HS-5 (cell line): ENCODE results near the gene PSENEN.

Source experiments
- DNase-seq: peaks from one replicate; pipeline ENCODE4 v3.0.0-alpha.2; 2012; ENCODE audit warnings: low read depth

The PSENEN gene

DNA sequence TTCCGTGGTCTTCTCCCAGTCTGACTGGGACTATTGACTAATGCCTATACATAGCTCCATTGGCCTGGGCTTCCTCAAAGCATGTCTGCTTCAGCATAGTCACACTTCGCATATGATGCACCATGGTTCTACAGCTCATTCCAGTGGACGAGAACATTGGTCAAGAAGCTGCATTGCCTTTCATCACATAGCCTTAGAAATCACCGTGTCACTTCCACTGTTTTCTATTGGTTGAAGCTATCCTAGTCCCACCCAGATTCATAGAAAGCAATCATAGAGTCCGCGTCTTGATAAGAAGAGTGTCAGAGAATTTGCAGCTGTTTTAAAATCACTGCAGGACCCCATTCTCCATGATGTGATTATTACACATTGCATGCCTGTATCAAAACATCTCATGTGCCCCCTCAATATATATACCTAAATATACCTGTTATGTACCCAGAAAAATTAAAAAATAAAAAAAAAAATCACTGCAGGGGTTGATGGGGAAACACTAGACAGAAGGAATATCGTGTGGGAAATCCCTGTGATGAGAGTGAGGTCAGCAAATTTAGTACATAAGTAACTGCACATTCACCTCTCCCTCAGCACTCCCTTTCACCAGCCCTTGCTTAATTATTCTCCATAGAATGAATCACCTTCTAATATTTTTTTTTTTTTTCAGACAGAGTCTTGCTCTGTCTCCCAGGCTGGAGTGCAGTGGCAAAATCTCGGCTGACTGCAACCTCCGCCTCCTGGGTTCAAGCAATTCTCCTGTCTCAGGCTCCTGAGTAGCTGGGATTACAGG lies 27.8 kb downstream of the PSENEN start:
- DNase-seq, result no peak

- DNase-seq, result no peak
These were observed 29.0 kb downstream of the PSENEN start for GRCh38 chr19:35774274-35775045.

DNA sequence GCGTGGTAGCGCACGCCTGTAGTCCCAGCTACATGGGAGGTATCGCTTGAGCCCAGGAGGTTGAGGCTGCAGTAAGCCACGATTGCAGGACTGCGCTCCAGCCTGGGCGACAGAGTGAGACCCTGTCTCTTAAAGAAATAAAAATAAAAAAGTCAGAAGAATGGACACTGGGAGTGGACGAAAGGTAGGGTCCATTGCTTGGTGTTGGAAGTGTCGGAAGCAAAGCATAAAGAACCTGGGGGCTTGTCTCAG lies 29.5 kb downstream of the PSENEN start:
- DNase-seq, result no peak

DNA sequence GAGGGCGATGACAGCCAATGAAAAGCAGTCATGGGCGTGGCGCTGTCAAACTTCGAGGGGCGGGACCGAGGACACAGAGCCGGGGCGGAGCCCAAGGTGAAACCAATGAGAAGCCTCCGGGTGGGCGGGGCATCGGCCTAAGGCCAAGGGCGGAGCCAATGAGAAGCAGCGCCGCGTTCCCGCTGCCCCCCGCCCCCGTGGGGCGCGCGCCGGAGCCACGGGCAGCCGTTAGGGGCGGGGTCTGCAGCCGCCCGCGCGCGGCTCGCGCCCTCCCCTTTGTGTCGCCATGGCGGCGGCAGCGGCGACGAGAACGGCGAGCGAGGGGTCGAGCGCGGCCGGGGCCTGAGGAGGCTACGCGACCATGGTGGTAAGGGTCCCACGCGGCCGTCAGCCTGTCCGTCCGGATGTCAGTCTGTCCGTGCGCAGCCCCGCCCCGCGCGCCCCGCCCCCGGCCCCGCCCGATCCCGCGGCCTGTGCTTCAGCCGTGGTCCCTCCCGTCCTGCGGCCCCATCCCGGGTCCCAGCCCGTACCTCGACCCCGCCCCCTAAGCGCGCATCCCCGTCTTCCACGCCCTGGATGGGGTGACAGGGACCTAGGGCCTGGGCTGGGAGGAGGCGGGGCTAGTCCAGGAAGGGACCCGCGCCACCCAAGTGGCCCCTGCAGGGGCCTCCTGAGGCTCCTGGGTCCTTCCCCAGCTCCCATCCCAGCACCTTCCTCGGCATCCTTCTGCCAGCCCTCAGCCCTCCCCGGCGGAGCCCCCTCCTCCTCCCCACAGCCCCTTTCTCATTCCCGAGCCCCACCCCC lies 30.0 kb downstream of the PSENEN start, which contains the start of gene ARHGAP33:
Gene ARHGAP33 (plus strand): TSS at position 267 of the 804 bp plus-strand sequence. CDS start 95 bp downstream, at position 362.
- DNase-seq, result peak; percentile 88

- no peak for DNase-seq
These were observed 30.8 kb downstream of the PSENEN start for GRCh38 chr19:35776102-35776788.

DNA sequence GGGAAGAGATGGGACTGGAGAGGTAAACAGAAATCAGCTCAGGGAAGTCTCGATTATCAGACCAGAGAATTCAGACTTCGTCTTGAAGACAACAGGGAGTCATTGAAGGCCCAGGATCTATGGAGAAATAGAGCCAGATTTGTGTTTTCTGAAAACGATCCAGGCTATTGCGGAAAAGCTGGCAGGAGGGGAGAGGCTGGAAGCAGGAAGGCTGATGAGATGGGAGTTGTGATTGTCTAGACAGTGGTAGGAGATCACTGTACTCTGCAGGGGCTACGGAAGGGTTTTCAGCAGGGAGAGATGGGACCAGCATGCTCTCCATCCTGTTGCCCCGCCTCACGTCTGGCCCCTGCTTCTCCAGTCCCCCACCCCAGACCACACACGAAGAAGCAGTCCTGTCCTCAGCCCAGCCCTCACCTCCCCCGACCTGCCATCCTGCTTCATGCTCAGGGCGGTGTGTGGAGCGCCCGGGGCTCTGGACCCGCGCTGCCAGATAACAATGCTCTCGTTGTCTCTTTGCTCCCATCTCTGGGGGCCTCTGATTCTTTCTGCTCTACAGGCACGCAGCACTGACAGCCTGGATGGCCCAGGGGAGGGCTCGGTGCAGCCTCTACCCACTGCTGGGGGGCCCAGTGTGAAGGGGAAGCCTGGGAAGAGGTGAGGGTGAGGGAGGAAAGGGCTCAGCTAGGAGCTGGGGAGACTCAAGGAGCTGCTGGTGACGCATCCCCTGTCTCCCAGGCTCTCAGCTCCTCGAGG lies 31.8 kb downstream of the PSENEN start:
- DNase-seq, result no peak

- no peak for DNase-seq
These were observed 32.5 kb downstream of the PSENEN start for GRCh38 chr19:35777961-35778360.

GRCh38 chr19:35779033-35779432 lies 33.6 kb downstream of the PSENEN start:
- no peak for DNase-seq

- DNase-seq, result no peak
These were observed 34.6 kb downstream of the PSENEN start for GRCh38 chr19:35780058-35780457.

DNA sequence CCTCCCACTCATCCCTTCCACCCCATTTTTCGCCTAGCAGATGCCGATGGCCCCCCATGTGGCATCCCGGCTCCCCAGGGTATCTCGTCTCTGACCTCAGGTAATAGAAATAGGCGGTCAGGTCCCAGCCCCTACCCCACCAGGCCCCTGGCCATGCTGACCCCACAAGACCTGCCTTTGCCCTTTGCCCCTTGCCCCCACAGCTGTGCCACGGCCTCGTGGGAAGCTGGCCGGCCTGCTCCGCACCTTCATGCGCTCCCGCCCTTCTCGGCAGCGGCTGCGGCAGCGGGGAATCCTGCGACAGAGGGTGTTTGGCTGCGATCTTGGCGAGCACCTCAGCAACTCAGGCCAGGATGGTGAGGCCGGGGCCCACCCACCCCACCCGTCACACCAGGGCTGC lies 35.3 kb downstream of the PSENEN start:
- no peak for DNase-seq

DNA sequence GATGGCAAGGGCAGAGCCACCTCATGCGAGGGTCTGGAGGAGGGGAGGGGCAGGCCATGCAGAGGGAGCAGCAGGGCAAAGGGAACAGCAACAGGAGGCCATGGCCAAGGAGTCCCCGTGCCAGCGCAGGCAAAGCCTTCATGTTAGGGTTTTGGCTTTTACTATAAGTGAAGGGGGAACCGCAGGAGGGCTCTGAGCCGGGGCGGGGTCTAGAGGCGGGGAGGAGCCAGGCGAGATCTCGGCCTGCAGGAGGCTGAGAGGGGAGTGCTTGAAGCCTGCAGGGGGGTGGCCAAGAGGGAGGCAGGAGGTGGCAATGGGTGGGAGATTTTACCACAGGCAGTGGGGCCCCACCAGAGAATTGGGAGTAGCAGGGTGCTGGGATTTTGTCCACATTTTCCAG lies 36.2 kb downstream of the PSENEN start:
- DNase-seq, result no peak

DNA sequence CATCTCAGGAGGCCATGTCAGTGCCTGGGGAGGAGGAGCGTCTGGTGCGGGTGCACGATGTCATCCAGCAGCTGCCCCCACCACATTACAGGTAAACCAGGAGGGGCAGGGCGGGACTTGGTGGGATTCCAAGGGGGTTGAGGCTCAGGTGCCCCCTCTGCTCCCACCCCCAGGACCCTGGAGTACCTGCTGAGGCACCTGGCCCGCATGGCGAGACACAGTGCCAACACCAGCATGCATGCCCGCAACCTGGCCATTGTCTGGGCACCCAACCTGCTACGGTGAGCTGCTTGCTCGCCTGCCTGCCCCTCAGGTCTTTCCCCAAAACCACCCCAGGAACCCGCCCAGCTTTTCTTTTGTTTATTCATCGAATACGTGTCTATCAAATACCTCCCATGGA lies 37.1 kb downstream of the PSENEN start:
- no peak for DNase-seq

- DNase-seq, result no peak
These were observed 38.3 kb downstream of the PSENEN start for GRCh38 chr19:35783469-35784434.

DNA sequence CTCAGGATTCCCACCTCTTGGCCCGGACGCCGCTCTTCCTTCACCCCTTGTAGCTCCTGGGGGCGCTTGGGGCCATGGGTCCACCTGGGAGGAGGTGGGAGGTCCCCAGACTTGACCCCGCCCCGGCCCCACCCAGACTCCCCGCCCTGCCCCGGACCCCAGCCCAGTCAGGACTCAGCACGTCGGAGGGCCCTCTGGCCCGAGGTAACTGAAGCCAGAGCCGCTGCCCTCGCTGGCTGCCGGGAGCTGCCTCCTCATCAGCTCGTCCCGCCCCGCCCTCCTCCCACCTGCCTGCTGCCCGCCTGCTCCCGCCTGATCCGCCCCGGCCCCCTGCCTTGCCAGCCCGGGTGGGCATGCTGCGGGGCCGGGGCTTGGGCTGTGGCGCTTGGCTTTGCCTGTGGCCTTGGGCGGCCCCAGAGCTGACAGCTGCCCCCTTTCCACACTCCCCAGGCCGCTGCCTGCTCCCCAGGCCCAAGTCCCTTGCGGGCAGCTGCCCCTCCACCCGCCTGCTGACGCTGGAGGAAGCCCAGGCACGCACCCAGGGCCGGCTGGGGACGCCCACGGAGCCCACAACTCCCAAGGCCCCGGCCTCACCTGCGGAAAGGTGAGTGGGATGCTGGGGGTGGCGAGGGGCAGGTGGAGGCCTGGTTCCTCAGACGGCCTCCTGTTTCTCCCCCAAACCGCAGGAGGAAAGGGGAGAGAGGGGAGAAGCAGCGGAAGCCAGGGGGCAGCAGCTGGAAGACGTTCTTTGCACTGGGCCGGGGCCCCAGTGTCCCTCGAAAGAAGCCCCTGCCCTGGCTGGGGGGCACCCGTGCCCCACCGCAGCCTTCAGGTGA lies 39.3 kb downstream of the PSENEN start:
- no peak for DNase-seq

DNA sequence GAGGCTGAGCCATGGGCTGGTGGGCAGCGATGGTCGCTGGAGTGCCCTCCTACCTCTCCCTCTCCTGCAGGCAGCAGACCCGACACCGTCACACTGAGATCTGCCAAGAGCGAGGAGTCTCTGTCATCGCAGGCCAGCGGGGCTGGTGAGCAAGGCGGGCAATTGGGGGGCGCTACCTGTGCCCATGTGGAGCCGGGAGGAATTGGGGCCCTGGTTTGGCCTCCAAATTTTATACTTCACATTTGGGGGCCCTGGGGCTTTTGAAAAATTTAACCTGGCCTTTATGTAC lies 39.8 kb downstream of the PSENEN start:
- no peak for DNase-seq

GRCh38 chr19:35786299-35787160 lies 41.1 kb downstream of the PSENEN start:
- no peak for DNase-seq

GRCh38 chr19:35787227-35787799 lies 41.9 kb downstream of the PSENEN start:
- no peak for DNase-seq
